GM12892 (cell line): ENCODE results near the gene CTNND2.

ENCODE experiments used
- POLR2A ChIP-seq: IDR thresholded peaks from 2 replicates; pipeline ENCODE4 v1.6.1; 2011; ENCODE audit warnings: low read depth, low read length, control low read depth
- POLR2AphosphoS5 ChIP-seq: IDR thresholded peaks from 2 replicates; pipeline ENCODE4 v1.6.1; 2011; ENCODE audit warnings: low read depth, low read length, control low read depth
- TAF1 ChIP-seq: IDR thresholded peaks from 2 replicates; pipeline ENCODE4 v1.6.1; 2011; ENCODE audit warnings: low read depth, mild to moderate bottlenecking, control low read depth, low read length, borderline replicate concordance

- no peak for TF ChIP-seq POLR2A
- no peak for TF ChIP-seq POLR2AphosphoS5
- no peak for TF ChIP-seq TAF1
Measured at GRCh38 chr5:11038772-11039171, 865.5 kb downstream of the CTNND2 start.
